HepG2 (cell line): ENCODE results near the gene ABAT. TPM values are rescaled to one million over a fixed set of nuclear protein-coding genes. Genes with fewer than 3 reads are reported as not detected.

Experiments
- AHDC1 ChIP-seq: sonication (generic); formaldehyde crosslinking; IDR thresholded peaks from 2 replicates; pipeline ENCODE4 v1.5.1; 2020; ENCODE audit warnings: mild to moderate bottlenecking, missing genetic modification reagents, borderline replicate concordance
- CSRNP2 ChIP-seq: sonication (generic); formaldehyde crosslinking; conservative IDR thresholded peaks from 2 replicates; pipeline ENCODE4 v1.8.0; 2022; ENCODE audit warnings: low read depth, missing genetic modification reagents
- MEIS2 ChIP-seq: sonication (generic); formaldehyde crosslinking; IDR thresholded peaks from 2 replicates; pipeline ENCODE4 v1.9.0; 2021; ENCODE audit warnings: mild to moderate bottlenecking, missing genetic modification reagents
- MYPOP ChIP-seq: sonication (generic); formaldehyde crosslinking; IDR thresholded peaks from 2 replicates; pipeline ENCODE4 v1.8.1; 2023; ENCODE audit warnings: mild to moderate bottlenecking, moderate library complexity, missing genetic modification reagents
- PAXIP1 ChIP-seq: sonication (generic); formaldehyde crosslinking; conservative IDR thresholded peaks from 2 replicates; pipeline ENCODE4 v1.4.0; 2020; ENCODE audit warnings: mild to moderate bottlenecking, missing genetic modification reagents, moderate library complexity
- YEATS2 ChIP-seq: sonication (generic); formaldehyde crosslinking; IDR thresholded peaks from 2 replicates; pipeline ENCODE4 v1.4.0; 2020; ENCODE audit warnings: missing genetic modification reagents, borderline replicate concordance
- ZFAT ChIP-seq: sonication (generic); formaldehyde crosslinking; conservative IDR thresholded peaks from 2 replicates; pipeline ENCODE4 v1.8.1; 2023; ENCODE audit warnings: missing genetic modification reagents, inconsistent platforms
- ZNF205 ChIP-seq: IDR thresholded peaks from 2 replicates; pipeline ENCODE4 v1.6.1; 2018; ENCODE audit warnings: missing biosample characterization, missing genetic modification reagents
- ZNF331 ChIP-seq: sonication (generic); formaldehyde crosslinking; IDR thresholded peaks from 2 replicates; pipeline ENCODE4 v1.4.0; 2020; ENCODE audit warnings: missing genetic modification reagents
- ZNF510 ChIP-seq: sonication (generic); formaldehyde crosslinking; IDR thresholded peaks from 2 replicates; pipeline ENCODE4 v1.4.0; 2020; ENCODE audit warnings: low read depth, mild to moderate bottlenecking, missing genetic modification reagents
- ZNF543 ChIP-seq: sonication (generic); formaldehyde crosslinking; IDR thresholded peaks from 2 replicates; pipeline ENCODE4 v1.4.0; 2020; ENCODE audit warnings: mild to moderate bottlenecking, missing genetic modification reagents
- ZNF737 ChIP-seq: sonication (generic); formaldehyde crosslinking; IDR thresholded peaks from 2 replicates; pipeline ENCODE4 v1.5.0; 2020; ENCODE audit warnings: missing genetic modification reagents, mild to moderate bottlenecking, borderline replicate concordance
- ZNF766 ChIP-seq: sonication (generic); formaldehyde crosslinking; IDR thresholded peaks from 2 replicates; pipeline ENCODE4 v1.5.0; 2020; ENCODE audit warnings: missing genetic modification reagents, borderline replicate concordance
- ZNF776 ChIP-seq: sonication (generic); formaldehyde crosslinking; IDR thresholded peaks from 2 replicates; pipeline ENCODE4 v1.4.0; 2020; ENCODE audit warnings: mild to moderate bottlenecking, missing genetic modification reagents
- polyA plus RNA-seq, 8 experiments: library from polyadenylated mRNA; depleted of rRNA in 3 of 8; stranded (reverse) in 7 of 8; unstranded in 1 of 8; fragments of >200 nt; fragmentation: Illumina TruSeq in 4 of 8; extraction: Trizol in 4 of 8; gene quantifications; 2 replicates each; pipeline versions ENCODE4 v1.2.1 to v1.2.3, GENCODE V29; 2011 to 2016; ENCODE audit warnings: low read depth in 4 of 8, missing spikeins in 1 of 8, mixed read lengths in 1 of 8; ENCODE audit not compliant: insufficient read depth in 1 of 8
- total RNA-seq, 5 experiments: library from RNA; depleted of rRNA; stranded (reverse); fragments of >200 nt; fragmentation: Illumina TruSeq; extraction: Trizol; gene quantifications; 2 replicates each; pipeline ENCODE4 v1.2.3, GENCODE V29; 2016; ENCODE audit warnings: low read depth in 1 of 5

ABAT gene
- total and polyA plus RNA-seq, 2 of the 13 experiments (the other 11 are each of a cell fraction or from before 2014, with no cell fraction given), result 47.6 to 97.3 TPM

GRCh38 chr16:8678068-8678927 lies 3.9 kb downstream of the ABAT start (continued):
- TF ChIP-seq AHDC1 (CRISPR knock-in tag), result 0 out of 2 replicates have a peak, but pooled peaks have one; percentile 10
- peak; percentile 56; the same call in 1 of the 2 replicates for TF ChIP-seq MYPOP (CRISPR knock-in tag)
- TF ChIP-seq ZNF766, result no peak
- peak; percentile 77 for TF ChIP-seq PAXIP1 (CRISPR knock-in tag)
- peak; percentile 50; the same call in 1 of the 2 replicates for TF ChIP-seq ZNF331 (CRISPR knock-in tag)
- TF ChIP-seq ZNF205, result no peak
- 0 out of 2 replicates have a peak, but pooled peaks have one; percentile 27 for TF ChIP-seq ZNF543 (CRISPR knock-in tag)
- no peak for TF ChIP-seq CSRNP2 (CRISPR knock-in tag)
- no peak for TF ChIP-seq ZFAT (CRISPR knock-in tag)
- TF ChIP-seq ZNF510, result no peak
- TF ChIP-seq ZNF737 (CRISPR knock-in tag), result no peak
- TF ChIP-seq YEATS2 (CRISPR knock-in tag), result peak; percentile 62; the same call in 1 of the 2 replicates
- no peak for TF ChIP-seq ZNF776
- no peak for TF ChIP-seq MEIS2 (CRISPR knock-in tag)
